PC-9 (cell line): Measurements from ENCODE around the gene CSNK1G2.

Experiments
- EZH2 ChIP-seq: fragments of 200-600 bp; sonication (generic); IDR thresholded peaks from 2 replicates; pipeline ENCODE4 v1.8.0; 2017; ENCODE audit warnings: antibody characterized with exemption, low read depth
- TF ChIP-seq, protein P1 (sequence below): fragments of 200-600 bp; sonication (generic); conservative IDR thresholded peaks from 2 replicates; pipeline ENCODE4 v1.6.1; 2017; ENCODE audit warnings: mixed run types, antibody characterized with exemption, mild to moderate bottlenecking, moderate library complexity

DNA sequence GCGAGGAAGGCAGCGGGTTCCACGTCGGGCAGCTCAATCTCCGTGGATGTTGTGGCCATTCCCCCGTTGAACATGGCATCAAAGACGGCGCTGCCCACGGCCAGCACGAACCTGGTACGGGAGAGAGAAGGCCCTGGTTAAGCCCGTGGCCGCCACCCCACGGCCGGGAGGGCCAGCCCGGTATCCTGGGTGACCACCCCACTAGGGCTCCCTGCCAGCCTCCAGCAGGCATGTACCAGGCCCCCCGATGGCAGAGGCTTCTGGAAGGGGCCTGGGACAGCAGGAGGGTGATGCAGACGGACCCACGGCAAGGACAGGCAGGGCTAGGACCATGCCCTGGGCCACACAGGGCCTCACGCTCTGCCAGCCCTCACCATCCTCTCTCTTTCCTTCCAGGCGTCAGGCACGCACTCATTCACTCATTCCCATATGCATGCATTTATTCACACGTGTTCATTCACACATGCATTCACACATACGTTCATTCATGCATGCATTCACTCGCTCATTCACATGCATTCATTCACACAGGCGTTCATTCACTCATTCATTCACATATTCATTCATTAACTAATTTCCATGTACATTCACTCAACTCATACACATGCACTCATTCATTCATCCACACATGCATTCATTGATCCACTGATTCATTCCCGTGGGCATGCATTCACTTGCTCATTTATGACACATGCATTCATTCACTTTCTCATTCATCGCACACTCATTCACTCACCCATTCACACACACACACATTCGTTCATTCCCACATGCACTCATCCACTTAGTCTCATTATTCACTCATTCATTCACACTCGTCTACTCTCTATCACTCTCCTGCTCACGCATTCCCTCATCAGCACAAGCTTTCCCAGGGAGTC lies 56.6 kb downstream of the CSNK1G2 start:
- TF ChIP-seq, protein P1, sequence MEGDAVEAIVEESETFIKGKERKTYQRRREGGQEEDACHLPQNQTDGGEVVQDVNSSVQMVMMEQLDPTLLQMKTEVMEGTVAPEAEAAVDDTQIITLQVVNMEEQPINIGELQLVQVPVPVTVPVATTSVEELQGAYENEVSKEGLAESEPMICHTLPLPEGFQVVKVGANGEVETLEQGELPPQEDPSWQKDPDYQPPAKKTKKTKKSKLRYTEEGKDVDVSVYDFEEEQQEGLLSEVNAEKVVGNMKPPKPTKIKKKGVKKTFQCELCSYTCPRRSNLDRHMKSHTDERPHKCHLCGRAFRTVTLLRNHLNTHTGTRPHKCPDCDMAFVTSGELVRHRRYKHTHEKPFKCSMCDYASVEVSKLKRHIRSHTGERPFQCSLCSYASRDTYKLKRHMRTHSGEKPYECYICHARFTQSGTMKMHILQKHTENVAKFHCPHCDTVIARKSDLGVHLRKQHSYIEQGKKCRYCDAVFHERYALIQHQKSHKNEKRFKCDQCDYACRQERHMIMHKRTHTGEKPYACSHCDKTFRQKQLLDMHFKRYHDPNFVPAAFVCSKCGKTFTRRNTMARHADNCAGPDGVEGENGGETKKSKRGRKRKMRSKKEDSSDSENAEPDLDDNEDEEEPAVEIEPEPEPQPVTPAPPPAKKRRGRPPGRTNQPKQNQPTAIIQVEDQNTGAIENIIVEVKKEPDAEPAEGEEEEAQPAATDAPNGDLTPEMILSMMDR = no peak
- TF ChIP-seq EZH2 = no peak
